HepG2 (cell line): Measurements from ENCODE around the gene SLC2A4. TPM values are rescaled to one million over a fixed set of nuclear protein-coding genes. Genes with fewer than 3 reads are reported as not detected.
A peak's percentile ranks its signal among the peaks of the same experiment; 100 is the strongest.

ENCODE experiments used
- ARNT ChIP-seq: fragments of 450-650 bp; IDR thresholded peaks from 2 replicates; pipeline ENCODE4 v1.6.1; 2017
- CREB1 ChIP-seq, 2 experiments: fragments of 450-650 bp in 1 of 2; IDR thresholded peaks; 2 replicates each; pipeline ENCODE4 v1.6.1; 2016 to 2017; ENCODE audit warnings: control low read depth in 1 of 2, mild to moderate bottlenecking in 1 of 2, missing compliant biosample characterization in 1 of 2, missing genetic modification characterization in 1 of 2
- FOSL2 ChIP-seq: sonication (generic); formaldehyde crosslinking; IDR thresholded peaks from 2 replicates; pipeline ENCODE4 v1.4.0; 2020; ENCODE audit warnings: missing genetic modification reagents
- NONO ChIP-seq, 2 experiments: fragments of 450-650 bp in 1 of 2; sonication (generic) in 1 of 2; formaldehyde crosslinking in 1 of 2; IDR thresholded peaks in 1 of 2; conservative IDR thresholded peaks in 1 of 2; 2 replicates each; pipeline versions ENCODE4 v1.6.1 to v1.8.0; 2017 to 2022; ENCODE audit warnings: mild to moderate bottlenecking in 1 of 2, missing genetic modification reagents in 1 of 2, moderate library complexity in 1 of 2
- ZMAT3 ChIP-seq: sonication (generic); formaldehyde crosslinking; conservative IDR thresholded peaks from 2 replicates; pipeline ENCODE4 v1.7.0; 2021; ENCODE audit warnings: missing genetic modification reagents
- ZNF432 ChIP-seq: sonication (generic); formaldehyde crosslinking; IDR thresholded peaks from 2 replicates; pipeline ENCODE4 v1.5.0; 2020; ENCODE audit warnings: missing genetic modification reagents, mild to moderate bottlenecking, borderline replicate concordance
- ZNF629 ChIP-seq: sonication (generic); formaldehyde crosslinking; conservative IDR thresholded peaks from 2 replicates; pipeline ENCODE4 v1.5.0; 2020; ENCODE audit warnings: missing genetic modification reagents
- polyA plus RNA-seq, 8 experiments: library from polyadenylated mRNA; depleted of rRNA in 3 of 8; stranded (reverse) in 7 of 8; unstranded in 1 of 8; fragments of >200 nt; fragmentation: Illumina TruSeq in 4 of 8; extraction: Trizol in 4 of 8; gene quantifications; 2 replicates each; pipeline versions ENCODE4 v1.2.1 to v1.2.3, GENCODE V29; 2011 to 2016; ENCODE audit warnings: low read depth in 4 of 8, missing spikeins in 1 of 8, mixed read lengths in 1 of 8; ENCODE audit not compliant: insufficient read depth in 1 of 8
- total RNA-seq, 5 experiments: library from RNA; depleted of rRNA; stranded (reverse); fragments of >200 nt; fragmentation: Illumina TruSeq; extraction: Trizol; gene quantifications; 2 replicates each; pipeline ENCODE4 v1.2.3, GENCODE V29; 2016; ENCODE audit warnings: low read depth in 1 of 5
- TF ChIP-seq, protein P1 (sequence below): sonication (generic); formaldehyde crosslinking; IDR thresholded peaks from 2 replicates; pipeline ENCODE4 v1.9.0; 2021; ENCODE audit warnings: mild to moderate bottlenecking, missing genetic modification reagents
- TF ChIP-seq, protein P2 (sequence below): sonication (generic); formaldehyde crosslinking; IDR thresholded peaks from 2 replicates; pipeline ENCODE4 v1.8.0; 2022; ENCODE audit warnings: low read depth, missing genetic modification reagents
- TF ChIP-seq, protein P3 (sequence below): sonication (generic); formaldehyde crosslinking; conservative IDR thresholded peaks from 2 replicates; pipeline ENCODE4 v1.4.0; 2020; ENCODE audit warnings: mild to moderate bottlenecking, missing genetic modification reagents, moderate library complexity
- TF ChIP-seq, protein P4 (sequence below): sonication (generic); formaldehyde crosslinking; IDR thresholded peaks from 2 replicates; pipeline ENCODE4 v1.4.0; 2020; ENCODE audit warnings: missing genetic modification reagents
- TF ChIP-seq, protein P5 (sequence below): IDR thresholded peaks from 2 replicates; pipeline ENCODE4 v1.6.1; 2016; ENCODE audit warnings: control low read depth

Gene SLC2A4
- total and polyA plus RNA-seq, 2 of the 13 experiments (the other 11 are each of a cell fraction or from before 2014, with no cell fraction given) = 4.9 to 5.8 TPM

DNA sequence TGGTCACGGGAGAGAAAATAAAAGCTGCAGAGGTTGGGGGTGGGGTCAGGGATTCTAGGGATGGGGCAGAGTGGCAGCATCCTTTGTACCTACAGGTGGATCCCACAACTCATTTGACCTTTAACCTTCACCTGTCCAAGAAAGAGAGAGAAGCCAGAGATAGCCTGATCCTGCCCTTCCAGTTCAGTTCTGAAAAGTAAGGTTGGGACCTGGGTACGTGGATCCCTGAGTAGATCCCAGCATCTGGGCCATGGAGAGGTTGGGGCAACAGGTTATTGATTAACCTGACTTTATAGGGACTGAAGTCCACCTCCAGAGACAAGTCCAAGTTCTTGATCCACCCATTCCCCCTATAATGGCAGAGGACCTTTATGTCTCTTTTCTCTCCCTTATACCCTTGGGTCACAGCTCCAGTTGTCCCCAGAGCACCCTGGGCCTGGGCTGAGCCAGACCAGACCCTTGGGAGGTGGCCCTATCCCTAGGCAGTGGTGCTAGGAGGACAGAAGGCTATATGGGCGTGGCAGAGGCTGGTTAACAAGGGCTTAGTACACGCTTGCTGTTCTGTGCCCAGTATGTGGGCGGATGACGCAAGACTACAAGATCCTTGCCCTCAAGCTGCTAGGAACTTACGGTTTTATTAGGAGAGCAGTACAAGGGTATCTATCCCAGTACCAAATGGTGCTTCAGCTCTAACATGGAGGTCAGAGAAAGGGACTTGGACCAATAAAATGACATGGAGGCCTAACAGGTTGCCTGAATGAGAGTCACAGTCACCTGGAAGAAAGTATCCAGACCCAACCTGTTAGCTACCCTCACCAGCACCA, 22.6 kb upstream of the SLC2A4 start (continued):
- TF ChIP-seq, protein P1, sequence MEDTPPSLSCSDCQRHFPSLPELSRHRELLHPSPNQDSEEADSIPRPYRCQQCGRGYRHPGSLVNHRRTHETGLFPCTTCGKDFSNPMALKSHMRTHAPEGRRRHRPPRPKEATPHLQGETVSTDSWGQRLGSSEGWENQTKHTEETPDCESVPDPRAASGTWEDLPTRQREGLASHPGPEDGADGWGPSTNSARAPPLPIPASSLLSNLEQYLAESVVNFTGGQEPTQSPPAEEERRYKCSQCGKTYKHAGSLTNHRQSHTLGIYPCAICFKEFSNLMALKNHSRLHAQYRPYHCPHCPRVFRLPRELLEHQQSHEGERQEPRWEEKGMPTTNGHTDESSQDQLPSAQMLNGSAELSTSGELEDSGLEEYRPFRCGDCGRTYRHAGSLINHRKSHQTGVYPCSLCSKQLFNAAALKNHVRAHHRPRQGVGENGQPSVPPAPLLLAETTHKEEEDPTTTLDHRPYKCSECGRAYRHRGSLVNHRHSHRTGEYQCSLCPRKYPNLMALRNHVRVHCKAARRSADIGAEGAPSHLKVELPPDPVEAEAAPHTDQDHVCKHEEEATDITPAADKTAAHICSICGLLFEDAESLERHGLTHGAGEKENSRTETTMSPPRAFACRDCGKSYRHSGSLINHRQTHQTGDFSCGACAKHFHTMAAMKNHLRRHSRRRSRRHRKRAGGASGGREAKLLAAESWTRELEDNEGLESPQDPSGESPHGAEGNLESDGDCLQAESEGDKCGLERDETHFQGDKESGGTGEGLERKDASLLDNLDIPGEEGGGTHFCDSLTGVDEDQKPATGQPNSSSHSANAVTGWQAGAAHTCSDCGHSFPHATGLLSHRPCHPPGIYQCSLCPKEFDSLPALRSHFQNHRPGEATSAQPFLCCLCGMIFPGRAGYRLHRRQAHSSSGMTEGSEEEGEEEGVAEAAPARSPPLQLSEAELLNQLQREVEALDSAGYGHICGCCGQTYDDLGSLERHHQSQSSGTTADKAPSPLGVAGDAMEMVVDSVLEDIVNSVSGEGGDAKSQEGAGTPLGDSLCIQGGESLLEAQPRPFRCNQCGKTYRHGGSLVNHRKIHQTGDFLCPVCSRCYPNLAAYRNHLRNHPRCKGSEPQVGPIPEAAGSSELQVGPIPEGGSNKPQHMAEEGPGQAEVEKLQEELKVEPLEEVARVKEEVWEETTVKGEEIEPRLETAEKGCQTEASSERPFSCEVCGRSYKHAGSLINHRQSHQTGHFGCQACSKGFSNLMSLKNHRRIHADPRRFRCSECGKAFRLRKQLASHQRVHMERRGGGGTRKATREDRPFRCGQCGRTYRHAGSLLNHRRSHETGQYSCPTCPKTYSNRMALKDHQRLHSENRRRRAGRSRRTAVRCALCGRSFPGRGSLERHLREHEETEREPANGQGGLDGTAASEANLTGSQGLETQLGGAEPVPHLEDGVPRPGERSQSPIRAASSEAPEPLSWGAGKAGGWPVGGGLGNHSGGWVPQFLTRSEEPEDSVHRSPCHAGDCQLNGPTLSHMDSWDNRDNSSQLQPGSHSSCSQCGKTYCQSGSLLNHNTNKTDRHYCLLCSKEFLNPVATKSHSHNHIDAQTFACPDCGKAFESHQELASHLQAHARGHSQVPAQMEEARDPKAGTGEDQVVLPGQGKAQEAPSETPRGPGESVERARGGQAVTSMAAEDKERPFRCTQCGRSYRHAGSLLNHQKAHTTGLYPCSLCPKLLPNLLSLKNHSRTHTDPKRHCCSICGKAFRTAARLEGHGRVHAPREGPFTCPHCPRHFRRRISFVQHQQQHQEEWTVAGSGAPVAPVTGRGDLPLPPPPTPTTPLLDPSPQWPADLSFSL = no peak
- TF ChIP-seq, protein P2, sequence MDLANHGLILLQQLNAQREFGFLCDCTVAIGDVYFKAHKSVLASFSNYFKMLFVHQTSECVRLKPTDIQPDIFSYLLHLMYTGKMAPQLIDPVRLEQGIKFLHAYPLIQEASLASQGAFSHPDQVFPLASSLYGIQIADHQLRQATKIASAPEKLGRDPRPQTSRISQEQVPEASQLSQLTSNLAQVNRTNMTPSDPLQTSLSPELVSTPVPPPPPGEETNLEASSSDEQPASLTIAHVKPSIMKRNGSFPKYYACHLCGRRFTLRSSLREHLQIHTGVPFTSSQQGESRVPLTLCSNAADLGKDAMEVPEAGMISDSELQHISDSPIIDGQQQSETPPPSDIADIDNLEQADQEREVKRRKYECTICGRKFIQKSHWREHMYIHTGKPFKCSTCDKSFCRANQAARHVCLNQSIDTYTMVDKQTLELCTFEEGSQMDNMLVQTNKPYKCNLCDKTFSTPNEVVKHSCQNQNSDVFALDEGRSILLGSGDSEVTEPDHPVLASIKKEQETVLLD = no peak
- TF ChIP-seq ZNF432 (CRISPR knock-in tag) (no peak), NONO (IDR thresholded peaks at IDR 0.05) (no peak), NONO (CRISPR knock-in tag; conservative IDR thresholded peaks at IDR 0.05) (no peak), ARNT (no peak), ZNF629 (CRISPR knock-in tag) (no peak), CREB1 (IDR thresholded peaks at IDR 0.05) (no peak), CREB1 (CRISPR knock-in tag; IDR thresholded peaks at IDR 0.05) (peak; percentile 81), FOSL2 (CRISPR knock-in tag) (peak; percentile 54), ZMAT3 (CRISPR knock-in tag) (no peak)
- TF ChIP-seq, protein P3, sequence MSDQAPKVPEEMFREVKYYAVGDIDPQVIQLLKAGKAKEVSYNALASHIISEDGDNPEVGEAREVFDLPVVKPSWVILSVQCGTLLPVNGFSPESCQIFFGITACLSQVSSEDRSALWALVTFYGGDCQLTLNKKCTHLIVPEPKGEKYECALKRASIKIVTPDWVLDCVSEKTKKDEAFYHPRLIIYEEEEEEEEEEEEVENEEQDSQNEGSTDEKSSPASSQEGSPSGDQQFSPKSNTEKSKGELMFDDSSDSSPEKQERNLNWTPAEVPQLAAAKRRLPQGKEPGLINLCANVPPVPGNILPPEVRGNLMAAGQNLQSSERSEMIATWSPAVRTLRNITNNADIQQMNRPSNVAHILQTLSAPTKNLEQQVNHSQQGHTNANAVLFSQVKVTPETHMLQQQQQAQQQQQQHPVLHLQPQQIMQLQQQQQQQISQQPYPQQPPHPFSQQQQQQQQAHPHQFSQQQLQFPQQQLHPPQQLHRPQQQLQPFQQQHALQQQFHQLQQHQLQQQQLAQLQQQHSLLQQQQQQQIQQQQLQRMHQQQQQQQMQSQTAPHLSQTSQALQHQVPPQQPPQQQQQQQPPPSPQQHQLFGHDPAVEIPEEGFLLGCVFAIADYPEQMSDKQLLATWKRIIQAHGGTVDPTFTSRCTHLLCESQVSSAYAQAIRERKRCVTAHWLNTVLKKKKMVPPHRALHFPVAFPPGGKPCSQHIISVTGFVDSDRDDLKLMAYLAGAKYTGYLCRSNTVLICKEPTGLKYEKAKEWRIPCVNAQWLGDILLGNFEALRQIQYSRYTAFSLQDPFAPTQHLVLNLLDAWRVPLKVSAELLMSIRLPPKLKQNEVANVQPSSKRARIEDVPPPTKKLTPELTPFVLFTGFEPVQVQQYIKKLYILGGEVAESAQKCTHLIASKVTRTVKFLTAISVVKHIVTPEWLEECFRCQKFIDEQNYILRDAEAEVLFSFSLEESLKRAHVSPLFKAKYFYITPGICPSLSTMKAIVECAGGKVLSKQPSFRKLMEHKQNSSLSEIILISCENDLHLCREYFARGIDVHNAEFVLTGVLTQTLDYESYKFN (CRISPR knock-in tag) = peak; percentile 91
- TF ChIP-seq, protein P4, sequence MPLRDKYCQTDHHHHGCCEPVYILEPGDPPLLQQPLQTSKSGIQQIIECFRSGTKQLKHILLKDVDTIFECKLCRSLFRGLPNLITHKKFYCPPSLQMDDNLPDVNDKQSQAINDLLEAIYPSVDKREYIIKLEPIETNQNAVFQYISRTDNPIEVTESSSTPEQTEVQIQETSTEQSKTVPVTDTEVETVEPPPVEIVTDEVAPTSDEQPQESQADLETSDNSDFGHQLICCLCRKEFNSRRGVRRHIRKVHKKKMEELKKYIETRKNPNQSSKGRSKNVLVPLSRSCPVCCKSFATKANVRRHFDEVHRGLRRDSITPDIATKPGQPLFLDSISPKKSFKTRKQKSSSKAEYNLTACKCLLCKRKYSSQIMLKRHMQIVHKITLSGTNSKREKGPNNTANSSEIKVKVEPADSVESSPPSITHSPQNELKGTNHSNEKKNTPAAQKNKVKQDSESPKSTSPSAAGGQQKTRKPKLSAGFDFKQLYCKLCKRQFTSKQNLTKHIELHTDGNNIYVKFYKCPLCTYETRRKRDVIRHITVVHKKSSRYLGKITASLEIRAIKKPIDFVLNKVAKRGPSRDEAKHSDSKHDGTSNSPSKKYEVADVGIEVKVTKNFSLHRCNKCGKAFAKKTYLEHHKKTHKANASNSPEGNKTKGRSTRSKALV = no peak
- TF ChIP-seq, protein P5, sequence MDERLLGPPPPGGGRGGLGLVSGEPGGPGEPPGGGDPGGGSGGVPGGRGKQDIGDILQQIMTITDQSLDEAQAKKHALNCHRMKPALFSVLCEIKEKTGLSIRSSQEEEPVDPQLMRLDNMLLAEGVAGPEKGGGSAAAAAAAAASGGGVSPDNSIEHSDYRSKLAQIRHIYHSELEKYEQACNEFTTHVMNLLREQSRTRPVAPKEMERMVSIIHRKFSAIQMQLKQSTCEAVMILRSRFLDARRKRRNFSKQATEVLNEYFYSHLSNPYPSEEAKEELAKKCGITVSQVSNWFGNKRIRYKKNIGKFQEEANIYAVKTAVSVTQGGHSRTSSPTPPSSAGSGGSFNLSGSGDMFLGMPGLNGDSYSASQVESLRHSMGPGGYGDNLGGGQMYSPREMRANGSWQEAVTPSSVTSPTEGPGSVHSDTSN (CRISPR knock-in tag) = no peak
